K562 (cell line): ENCODE measurements around the gene TNFSF18. TPM values are rescaled to one million over a fixed set of nuclear protein-coding genes. Genes with fewer than 3 reads are reported as not detected.

ENCODE experiments used
- ATAC-seq: fragments of 200-7000 bp; cut with Tn5 transposase; 3 replicates; pipeline ENCODE4 v1.9.1; 2020; ENCODE audit warnings: moderate library complexity
- BruUV-seq: library from RNA; stranded (reverse); fragments of 400-500 nt; replicated peaks from 2 replicates; lab custom pipeline; 2021; lab: Mats Ljungman, UMichigan
- CTCF ChIA-PET: fragments of 300-600 bp; formaldehyde crosslinking; extraction: SDS; loops from one replicate; lab custom pipeline; 2021; ENCODE audit warnings: low intra/inter-chr PET ratio; lab: Yijun Ruan, JAX
- POLR2A ChIA-PET: fragments of 300-600, 350-650 bp; sonication (Branson Sonifier 250); formaldehyde crosslinking; extraction: SDS; loops from one replicate; lab custom pipeline; 2021; ENCODE audit warnings: antibody characterized with exemption, inconsistent platforms; lab: Yijun Ruan, JAX
- DNase-seq, 4 experiments: peaks; one replicate each; pipeline versions ENCODE4 v3.0.0 to v3.0.0-alpha.2; 2011 to 2018; ENCODE audit warnings: low spot score in 3 of 4, mixed read lengths in 3 of 4; ENCODE audit errors: extremely low read depth in 1 of 4
- FAIRE-seq: peaks from 2 replicates; lab custom pipeline; 2011; peaks lifted over from hg19 to GRCh38; lab: Jason Lieb, UNC
- H2AFZ ChIP-seq: 2 replicates; pipeline ENCODE4 v1.6.0; 2011; ENCODE audit warnings: low read depth, low read length, control low read depth, inconsistent platforms
- H3K27ac ChIP-seq: fragments of 200-600 bp; 3 replicates; pipeline ENCODE4 v1.8.0; 2011; ENCODE audit warnings: low read depth, mild to moderate bottlenecking, control low read depth, inconsistent platforms, low read length, moderate library complexity, mixed read lengths; ENCODE audit errors: extremely low read depth
- H3K27me3 ChIP-seq, 2 experiments: fragments of 300-600 bp in 1 of 2; 2 replicates in 1 of 2; 3 replicates in 1 of 2; pipeline versions ENCODE4 v1.6.0 to v1.8.0; 2011; ENCODE audit warnings: inconsistent platforms in 2 of 2, low read length in 2 of 2, mild to moderate bottlenecking in 1 of 2, mixed read lengths in 1 of 2, moderate library complexity in 1 of 2; ENCODE audit not compliant: control insufficient read depth in 2 of 2, insufficient read depth in 2 of 2
- H3K36me3 ChIP-seq: fragments of 300-600 bp; 3 replicates; pipeline ENCODE4 v1.8.0; 2011; ENCODE audit warnings: mild to moderate bottlenecking, low read length, inconsistent platforms; ENCODE audit not compliant: control insufficient read depth, insufficient read depth
- H3K4me1 ChIP-seq, 2 experiments: fragments of 200-600 bp in 1 of 2; replicated peaks in 1 of 2; 2 replicates in 1 of 2; 3 replicates in 1 of 2; pipeline versions ENCODE4 v1.5.1 to v1.8.0; 2011; ENCODE audit warnings: inconsistent platforms in 2 of 2, low read length in 2 of 2, mild to moderate bottlenecking in 1 of 2, mixed read lengths in 1 of 2, moderate library complexity in 1 of 2; ENCODE audit not compliant: control insufficient read depth in 2 of 2, insufficient read depth in 2 of 2
- H3K4me2 ChIP-seq: 2 replicates; pipeline ENCODE4 v1.6.1; 2011; ENCODE audit warnings: low read length, control low read depth, inconsistent platforms, mixed read lengths; ENCODE audit not compliant: insufficient read depth
- H3K4me3 ChIP-seq: fragments of 200-600 bp; sonication (generic), shearing (Covaris generic); 2 replicates; pipeline ENCODE4 v1.5.1; 2016; ENCODE audit warnings: control low read depth, inconsistent platforms
- H3K79me2 ChIP-seq: fragments of 200-600 bp; 3 replicates; pipeline ENCODE4 v1.8.0; 2011; ENCODE audit warnings: low read length, inconsistent platforms; ENCODE audit not compliant: control insufficient read depth, insufficient read depth
- H3K9ac ChIP-seq, 2 experiments: 2 replicates each; pipeline versions ENCODE4 v1.6.0 to v1.6.1; 2011; ENCODE audit warnings: low read depth in 2 of 2, low read length in 2 of 2, control low read depth in 1 of 2, inconsistent platforms in 1 of 2, mild to moderate bottlenecking in 1 of 2, mixed read lengths in 1 of 2; ENCODE audit not compliant: insufficient read depth in 1 of 2
- H3K9me1 ChIP-seq: one replicate; pipeline ENCODE4 v1.6.0; 2011; ENCODE audit warnings: inconsistent platforms, mild to moderate bottlenecking, low read length, moderate library complexity; ENCODE audit not compliant: control insufficient read depth, insufficient read depth
- H3K9me3 ChIP-seq: replicated peaks from 2 replicates; pipeline ENCODE4 v1.5.1; 2011; ENCODE audit warnings: low read depth, low read length, inconsistent platforms; ENCODE audit not compliant: control insufficient read depth, insufficient read depth
- H4K20me1 ChIP-seq: replicated peaks from 2 replicates; pipeline ENCODE4 v1.6.1; 2011; ENCODE audit warnings: low read length, inconsistent platforms, mixed read lengths; ENCODE audit not compliant: control insufficient read depth, insufficient read depth
- BRF1 ChIP-seq: IDR thresholded peaks from 3 replicates; pipeline ENCODE4 v1.6.1; 2011; ENCODE audit warnings: borderline replicate concordance, mild to moderate bottlenecking; ENCODE audit not compliant: insufficient read length; ENCODE audit errors: extremely low read depth
- COPS2 ChIP-seq: fragments of 450-650 bp; conservative IDR thresholded peaks from 2 replicates; pipeline ENCODE4 v1.6.1; 2016; ENCODE audit warnings: mild to moderate bottlenecking, moderate library complexity
- ELF4 ChIP-seq: fragments of 450-650 bp; formaldehyde crosslinking; IDR thresholded peaks from 2 replicates; pipeline ENCODE4 v1.4.0; 2022; ENCODE audit warnings: missing genetic modification characterization
- ILF3 ChIP-seq: fragments of 450-650 bp; IDR thresholded peaks from 2 replicates; pipeline ENCODE4 v1.6.1; 2018; ENCODE audit warnings: antibody characterized with exemption, mild to moderate bottlenecking, moderate library complexity, borderline replicate concordance
- NCOR1 ChIP-seq: fragments of 450-650 bp; IDR thresholded peaks from 2 replicates; pipeline ENCODE4 v1.6.1; 2016; ENCODE audit warnings: mild to moderate bottlenecking, moderate library complexity
- PCBP2 ChIP-seq: fragments of 200-400 bp; formaldehyde crosslinking; IDR thresholded peaks from 2 replicates; pipeline ENCODE4 v1.6.1; 2018; ENCODE audit warnings: low read length, low read depth, mild to moderate bottlenecking, moderate library complexity; ENCODE audit not compliant: poor library complexity, severe bottlenecking
- PTBP1 ChIP-seq: fragments of 200-400 bp; formaldehyde crosslinking; IDR thresholded peaks from 2 replicates; pipeline ENCODE4 v1.6.1; 2017; ENCODE audit warnings: low read depth, low read length
- RBM22 ChIP-seq: fragments of 200-400 bp; formaldehyde crosslinking; IDR thresholded peaks from 2 replicates; pipeline ENCODE4 v1.6.1; 2018; ENCODE audit warnings: low read length, low read depth; ENCODE audit not compliant: poor library complexity, severe bottlenecking
- RCOR1 ChIP-seq, 2 experiments: IDR thresholded peaks; 2 replicates each; pipeline ENCODE4 v1.6.1; 2012; ENCODE audit warnings: low read depth in 2 of 2, low read length in 2 of 2, borderline replicate concordance in 1 of 2, improper control_type of control experiment in 1 of 2
- SMARCE1 ChIP-seq: fragments of 450-650 bp; IDR thresholded peaks from 2 replicates; pipeline ENCODE4 v1.7.1; 2016; ENCODE audit warnings: mild to moderate bottlenecking
- XRCC4 ChIP-seq: IDR thresholded peaks from one replicate; pipeline ENCODE4 v1.6.1; 2011; ENCODE audit not compliant: insufficient read depth, insufficient read length; ENCODE audit errors: extremely low read depth
- ZNF316 ChIP-seq: fragments of 450-650 bp; IDR thresholded peaks from 2 replicates; pipeline ENCODE4 v1.6.1; 2016
- ZNF740 ChIP-seq, 3 experiments: fragments of 200-800 bp in 1 of 3; sonication (Bioruptor generic) in 1 of 3; sonication (generic) in 1 of 3; formaldehyde crosslinking in 1 of 3; IDR thresholded peaks; 2 replicates each; pipeline versions ENCODE4 v1.6.1 to v1.8.0; 2016 to 2022; ENCODE audit warnings: mild to moderate bottlenecking in 2 of 3, missing compliant biosample characterization in 2 of 3, missing genetic modification characterization in 2 of 3, missing genetic modification reagents in 1 of 3
- ZNF766 ChIP-seq: fragments of 200-800 bp; sonication (Bioruptor generic); conservative IDR thresholded peaks from 2 replicates; pipeline ENCODE4 v1.6.1; 2016; ENCODE audit warnings: missing genetic modification characterization, missing compliant biosample characterization
- ZNF77 ChIP-seq: fragments of 250-450 bp; sonication (Bioruptor Pico); IDR thresholded peaks from 2 replicates; pipeline ENCODE4 v1.5.0; 2020
- WGBS: fragments of 100-300 bp; shearing (Covaris generic); methylation state at CpG from one replicate; pipeline ENCODE4 v1.1.6; 2016; ENCODE audit warnings: low coverage, mixed read lengths; ENCODE audit not compliant: insufficient coverage; ENCODE audit errors: missing lambda C conversion rate; 5-methylcytosine and 5-hydroxymethylcytosine counted together
- in situ Hi-C: fragments of 300-500 bp; cut with MboI; formaldehyde crosslinking; loops from 4 replicates; pipeline ENCODE4 v1.15.0; 2018; ENCODE audit warnings: inconsistent platforms, mixed read lengths
- intact Hi-C: fragments of 100-400 bp; cut with micrococcal nuclease; formaldehyde crosslinking; loops from 2 replicates; pipeline ENCODE4 v1.14.2; 2022
- polyA plus RNA-seq, 8 experiments: library from polyadenylated mRNA; depleted of rRNA in 4 of 8; stranded (reverse) in 5 of 8; unstranded in 3 of 8; fragments of >200 nt; fragmentation: Nextera tagmentation in 2 of 8; fragmentation: Illumina TruSeq in 1 of 8; extraction: Ambion mirVana in 2 of 8; extraction: Trizol in 1 of 8; gene quantifications; 2 replicates each; pipeline versions ENCODE4 v1.2.1 to v1.2.3, GENCODE V29; 2011 to 2014; ENCODE audit warnings: inconsistent platforms in 1 of 8, missing spikeins in 1 of 8
- total RNA-seq, 7 experiments: library from RNA; depleted of rRNA in 6 of 7; stranded (reverse); fragments of >200 nt in 6 of 7; fragmentation: Illumina TruSeq in 2 of 7; extraction: Trizol in 2 of 7; gene quantifications; 2 replicates each; pipeline versions ENCODE4 v1.2.1 to v1.2.3, GENCODE V29; 2011 to 2021; ENCODE audit warnings: low replicate concordance in 1 of 7

TNFSF18 gene
- total and polyA plus RNA-seq, 9 of the 15 experiments (the other 6 are each of a cell fraction or from before 2014, with no cell fraction given), result not detected

- BruUV-seq, result no TSS peak
- no peak for ATAC-seq
These were observed 27.4 kb downstream of the TNFSF18 start for GRCh38 chr1:173023343-173023742.

More at GRCh38 chr1:173023343-173023742, 27.4 kb downstream of the TNFSF18 start:
- Histone ChIP-seq H2AFZ (no peak overlapping the region), H3K9me3 (no peaks in the 10 kb centered on the region), H3K4me2 (no peak overlapping the region), H3K9me1 (no peaks in the 10 kb centered on the region), H3K4me1 (no peaks in the 10 kb centered on the region), H3K36me3 (no peaks in the 10 kb centered on the region), H3K79me2 (no peaks in the 10 kb centered on the region), H3K4me3 (no peak overlapping the region)
- in situ Hi-C loops, result no loop called here
- no peak for TF ChIP-seq XRCC4
- no peak for TF ChIP-seq RCOR1 (IDR thresholded peaks at IDR 0.05; ENCODE audit: borderline replicate concordance in 1 of 2, low read depth in 2 of 2, low read length in 2 of 2)
- TF ChIP-seq ELF4 (CRISPR knock-in tag), result no peak
- TF ChIP-seq ZNF77 (CRISPR knock-in tag), result no peak
- no peak for TF ChIP-seq SMARCE1
- TF ChIP-seq ZNF316, result no peak
- no peak for TF ChIP-seq PCBP2
- TF ChIP-seq PTBP1, result no peak
- TF ChIP-seq ZNF740 (CRISPR knock-in tag; IDR thresholded peaks at IDR 0.05), result no peak
- TF ChIP-seq ZNF740 (tag; IDR thresholded peaks at IDR 0.05), result no peak
- no peak for TF ChIP-seq COPS2
- TF ChIP-seq BRF1, result no peak
- TF ChIP-seq ZNF766 (CRISPR knock-in tag), result no peak
- no peak for TF ChIP-seq RBM22
- TF ChIP-seq NCOR1, result no peak
- no peak for TF ChIP-seq ILF3
- TF ChIP-seq, all 486 proteins: peak for 0
- FAIRE-seq, result no peak
- no peaks in the 10 kb centered on the region for H4K20me1 ChIP-seq
- POLR2A ChIA-PET, result no interaction called here
- WGBS, result 0% methylated on average over 3 of the region's 3 CpGs
- CTCF ChIA-PET, result no interaction called here
- intact Hi-C loops, result no loop called here
- H3K27me3 ChIP-seq, result no peaks in the 10 kb centered on the region
- no peak for DNase-seq
- no peak overlapping the region for H3K27ac ChIP-seq
- no peak overlapping the region for H3K9ac ChIP-seq
